CD14-positive monocyte (primary cell): ENCODE measurements around the gene CNTNAP2. TPM values are rescaled to one million over a fixed set of nuclear protein-coding genes. Genes with fewer than 3 reads are reported as not detected.

Experiments
- DNase-seq, 3 donors: peaks; one replicate each; pipeline ENCODE4 v3.0.0-alpha.2; 2011 to 2022
- H2AFZ ChIP-seq: 2 replicates; pipeline ENCODE4 v1.6.0; 2012; ENCODE audit warnings: mild to moderate bottlenecking, low read depth, low read length, inconsistent platforms; ENCODE audit not compliant: insufficient read depth, poor library complexity, severe bottlenecking
- H3K27ac ChIP-seq, 2 donors: 1 replicate in 1 of 2; 2 replicates in 1 of 2; pipeline ENCODE4 v1.5.1; 2012 to 2013; ENCODE audit warnings: low read length in 2 of 2, control low read depth in 1 of 2, inconsistent platforms in 1 of 2, low read depth in 1 of 2, mild to moderate bottlenecking in 1 of 2
- H3K27me3 ChIP-seq, 2 donors: one replicate each; pipeline versions ENCODE4 v1.6.0 to v1.6.1; 2011 to 2013; ENCODE audit warnings: low read length in 2 of 2; ENCODE audit not compliant: control insufficient read depth in 2 of 2, insufficient read depth in 2 of 2
- H3K36me3 ChIP-seq, 2 donors: replicated peaks in 1 of 2; 1 replicate in 1 of 2; 2 replicates in 1 of 2; pipeline versions ENCODE4 v1.5.1 to v1.6.1; 2012 to 2013; ENCODE audit warnings: low read length in 2 of 2, control low read depth in 1 of 2, inconsistent platforms in 1 of 2, mild to moderate bottlenecking in 1 of 2; ENCODE audit not compliant: insufficient read depth in 2 of 2, control insufficient read depth in 1 of 2
- H3K4me1 ChIP-seq, 2 donors: 1 replicate in 1 of 2; 2 replicates in 1 of 2; pipeline versions ENCODE4 v1.5.1 to v1.6.1; 2012 to 2013; ENCODE audit warnings: low read length in 2 of 2, control low read depth in 1 of 2, inconsistent platforms in 1 of 2, mild to moderate bottlenecking in 1 of 2, moderate library complexity in 1 of 2; ENCODE audit not compliant: insufficient read depth in 2 of 2, control insufficient read depth in 1 of 2
- H3K4me2 ChIP-seq: replicated peaks from 2 replicates; pipeline ENCODE3; 2012; ENCODE audit warnings: low read length, moderate library complexity, mild to moderate bottlenecking; ENCODE audit not compliant: poor library complexity, severe bottlenecking; ENCODE audit errors: extremely low read depth
- H3K4me3 ChIP-seq, 3 experiments: fragments of 200-600 bp in 1 of 3; sonication (generic) in 1 of 3; replicated peaks in 1 of 3; 1 replicate in 2 of 3; 2 replicates in 1 of 3; pipeline ENCODE4 v1.5.1; 2011 to 2013; ENCODE audit warnings: low read length in 3 of 3, mild to moderate bottlenecking in 3 of 3, control low read depth in 2 of 3, low read depth in 2 of 3, inconsistent platforms in 1 of 3, moderate library complexity in 1 of 3
- H3K79me2 ChIP-seq: 2 replicates; pipeline ENCODE4 v1.6.0; 2012; ENCODE audit warnings: mild to moderate bottlenecking, control low read depth, inconsistent platforms, low read length, moderate library complexity; ENCODE audit not compliant: insufficient read depth
- H3K9ac ChIP-seq: 2 replicates; pipeline ENCODE4 v1.6.0; 2017; ENCODE audit warnings: low read length, mild to moderate bottlenecking; ENCODE audit not compliant: insufficient read depth, poor library complexity, severe bottlenecking
- H3K9me3 ChIP-seq, 2 donors: replicated peaks in 1 of 2; 1 replicate in 1 of 2; 2 replicates in 1 of 2; pipeline versions ENCODE4 v1.5.1 to v1.6.1; 2012 to 2013; ENCODE audit warnings: low read length in 2 of 2, control low read depth in 1 of 2; ENCODE audit not compliant: control insufficient read depth in 1 of 2, insufficient read depth in 1 of 2
- H4K20me1 ChIP-seq: 2 replicates; pipeline ENCODE4 v1.6.0; 2012; ENCODE audit warnings: mild to moderate bottlenecking, low read length, control low read depth, moderate library complexity; ENCODE audit not compliant: insufficient read depth
- H3K27ac Mint-ChIP-seq, 7 donors: one replicate each; pipeline ENCODE4 v1.8.0; 2020; ENCODE audit warnings: mild to moderate bottlenecking in 7 of 7, mixed read lengths in 7 of 7, moderate library complexity in 6 of 7, inconsistent platforms in 2 of 7
- H3K27me3 Mint-ChIP-seq, 3 donors: one replicate each; pipeline ENCODE4 v1.8.0; 2021 to 2022; ENCODE audit warnings: low read depth in 3 of 3, mild to moderate bottlenecking in 3 of 3, mixed read lengths in 3 of 3, moderate library complexity in 3 of 3, inconsistent platforms in 1 of 3
- H3K36me3 Mint-ChIP-seq, 2 donors: one replicate each; pipeline ENCODE4 v1.8.0; 2020; ENCODE audit warnings: mixed read lengths in 2 of 2, inconsistent platforms in 1 of 2, mild to moderate bottlenecking in 1 of 2
- H3K4me1 Mint-ChIP-seq: one replicate; pipeline ENCODE4 v1.8.0; 2020; ENCODE audit warnings: mild to moderate bottlenecking, mixed read lengths
- H3K4me3 Mint-ChIP-seq, 2 donors: one replicate each; pipeline ENCODE4 v1.8.0; 2020; ENCODE audit warnings: mild to moderate bottlenecking in 2 of 2, mixed read lengths in 2 of 2, moderate library complexity in 1 of 2
- H3K9me3 Mint-ChIP-seq, 7 donors: one replicate each; pipeline ENCODE4 v1.8.0; 2020 to 2022; ENCODE audit warnings: mixed read lengths in 7 of 7, mild to moderate bottlenecking in 6 of 7, moderate library complexity in 6 of 7, inconsistent platforms in 2 of 7
- WGBS: methylation state at CpG from one replicate; pipeline ENCODE4 v1.1.5; 2013; ENCODE audit warnings: missing lambda C conversion rate; ENCODE audit not compliant: insufficient coverage; 5-methylcytosine and 5-hydroxymethylcytosine counted together
- intact Hi-C, 2 donors: fragments of 100-400 bp; cut with micrococcal nuclease; formaldehyde crosslinking; loops; one replicate each; pipeline versions ENCODE4 v1.15.0 to v1.15.1; 2023
- polyA plus RNA-seq, 3 donors: library from polyadenylated mRNA; depleted of rRNA in 1 of 3; unstranded in 2 of 3; stranded (reverse) in 1 of 3; fragments of 300-500 nt in 2 of 3; fragments of >200 nt in 1 of 3; fragmentation: Illumina TruSeq in 2 of 3; gene quantifications; 1 replicate in 2 of 3; 2 replicates in 1 of 3; pipeline ENCODE4 v1.2.3, GENCODE V29; 2012 to 2021
- TF ChIP-seq, protein P1 (sequence below): fragments of 200-600 bp; IDR thresholded peaks from one replicate; pipeline ENCODE4 v1.8.0; 2022; ENCODE audit warnings: antibody characterized with exemption, mild to moderate bottlenecking

CNTNAP2 gene
- polyA plus RNA-seq, 3 donors, result 0.01 TPM; not detected in 2

DNA sequence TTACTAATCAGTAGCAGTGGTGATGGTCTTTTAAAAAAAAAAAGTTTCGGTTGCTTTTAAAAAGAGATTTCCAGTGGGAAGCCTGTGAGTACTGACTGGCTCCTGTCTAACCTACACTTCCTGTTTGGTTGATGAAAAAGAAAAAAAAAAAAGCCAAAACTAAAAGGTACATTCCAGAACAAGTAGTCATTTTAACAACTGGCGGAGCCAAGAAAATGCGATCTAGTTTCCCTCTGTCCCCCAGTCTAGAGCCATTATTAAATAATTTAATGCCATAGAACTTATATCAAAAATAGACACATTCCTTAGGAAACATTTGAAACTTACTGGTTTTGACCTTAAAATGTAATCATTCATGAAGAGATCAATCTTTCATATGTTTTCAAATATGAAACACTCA, 2219.8 kb downstream of the CNTNAP2 start:
- Histone ChIP-seq H3K27ac (no peak overlapping the region), H2AFZ (no peak overlapping the region), H3K27me3 (peaks cover 44 to 45% of the 10 kb centered on the region in 2 donors), H3K4me1 (no peaks in the 10 kb centered on the region), H3K79me2 (no peaks in the 10 kb centered on the region), H3K36me3 (no peaks in the 10 kb centered on the region), H3K9me3 (peaks cover 4 to 18% of the 10 kb centered on the region in 2 donors), H4K20me1 (no peaks in the 10 kb centered on the region), H3K9ac (no peak overlapping the region), H3K4me2 (no peak overlapping the region), H3K4me3 (no peak overlapping the region)
- Mint-ChIP-seq H3K27ac (no peak overlapping the region), H3K4me1 (peaks cover 3% of the 10 kb centered on the region), H3K4me3 (no peak overlapping the region), H3K9me3 (peaks cover 2 to 10% (median 3%) of the 10 kb centered on the region in 7 donors), H3K36me3 (no peaks in the 10 kb centered on the region), H3K27me3 (peaks cover 42 to 53% (median 42%) of the 10 kb centered on the region in 3 donors)
- WGBS, result no CpG with 5 or more reads among the region's 3 CpGs
- intact Hi-C loops, result no loop called here
- no peak for DNase-seq
- TF ChIP-seq, protein P1, sequence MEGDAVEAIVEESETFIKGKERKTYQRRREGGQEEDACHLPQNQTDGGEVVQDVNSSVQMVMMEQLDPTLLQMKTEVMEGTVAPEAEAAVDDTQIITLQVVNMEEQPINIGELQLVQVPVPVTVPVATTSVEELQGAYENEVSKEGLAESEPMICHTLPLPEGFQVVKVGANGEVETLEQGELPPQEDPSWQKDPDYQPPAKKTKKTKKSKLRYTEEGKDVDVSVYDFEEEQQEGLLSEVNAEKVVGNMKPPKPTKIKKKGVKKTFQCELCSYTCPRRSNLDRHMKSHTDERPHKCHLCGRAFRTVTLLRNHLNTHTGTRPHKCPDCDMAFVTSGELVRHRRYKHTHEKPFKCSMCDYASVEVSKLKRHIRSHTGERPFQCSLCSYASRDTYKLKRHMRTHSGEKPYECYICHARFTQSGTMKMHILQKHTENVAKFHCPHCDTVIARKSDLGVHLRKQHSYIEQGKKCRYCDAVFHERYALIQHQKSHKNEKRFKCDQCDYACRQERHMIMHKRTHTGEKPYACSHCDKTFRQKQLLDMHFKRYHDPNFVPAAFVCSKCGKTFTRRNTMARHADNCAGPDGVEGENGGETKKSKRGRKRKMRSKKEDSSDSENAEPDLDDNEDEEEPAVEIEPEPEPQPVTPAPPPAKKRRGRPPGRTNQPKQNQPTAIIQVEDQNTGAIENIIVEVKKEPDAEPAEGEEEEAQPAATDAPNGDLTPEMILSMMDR, result no peak

- Histone ChIP-seq H2AFZ (no peak overlapping the region), H3K4me1 (no peaks in the 10 kb centered on the region), H3K4me2 (no peak overlapping the region), H3K79me2 (no peaks in the 10 kb centered on the region), H3K27ac (no peak overlapping the region), H3K36me3 (no peaks in the 10 kb centered on the region), H3K27me3 (peaks cover 48 to 49% of the 10 kb centered on the region in 2 donors), H4K20me1 (no peaks in the 10 kb centered on the region), H3K9me3 (peaks cover 0 to 15% of the 10 kb centered on the region in 2 donors), H3K4me3 (no peak overlapping the region), H3K9ac (no peak overlapping the region)
- H3K9me3 Mint-ChIP-seq, result peaks cover 0 to 7% (median 0%) of the 10 kb centered on the region in 7 donors
- no peak overlapping the region for H3K27ac Mint-ChIP-seq
- 79% methylated on average over 7 of the region's 11 CpGs for WGBS
- peaks cover 3% of the 10 kb centered on the region for H3K4me1 Mint-ChIP-seq
- intact Hi-C loops, result no loop called here
- peaks cover 46 to 53% (median 47%) of the 10 kb centered on the region in 3 donors for H3K27me3 Mint-ChIP-seq
- TF ChIP-seq, protein P1, result no peak
- no peak for DNase-seq
- H3K36me3 Mint-ChIP-seq, result no peaks in the 10 kb centered on the region
- H3K4me3 Mint-ChIP-seq, result peak overlapping the region in 1 of 2 donors; percentile 4
Observed at GRCh38 chr7:148337246-148337965, 2220.8 kb downstream of the CNTNAP2 start.
